ENCODE results near the gene LDLRAD2.

- TF ChIP-seq, protein P1, sequence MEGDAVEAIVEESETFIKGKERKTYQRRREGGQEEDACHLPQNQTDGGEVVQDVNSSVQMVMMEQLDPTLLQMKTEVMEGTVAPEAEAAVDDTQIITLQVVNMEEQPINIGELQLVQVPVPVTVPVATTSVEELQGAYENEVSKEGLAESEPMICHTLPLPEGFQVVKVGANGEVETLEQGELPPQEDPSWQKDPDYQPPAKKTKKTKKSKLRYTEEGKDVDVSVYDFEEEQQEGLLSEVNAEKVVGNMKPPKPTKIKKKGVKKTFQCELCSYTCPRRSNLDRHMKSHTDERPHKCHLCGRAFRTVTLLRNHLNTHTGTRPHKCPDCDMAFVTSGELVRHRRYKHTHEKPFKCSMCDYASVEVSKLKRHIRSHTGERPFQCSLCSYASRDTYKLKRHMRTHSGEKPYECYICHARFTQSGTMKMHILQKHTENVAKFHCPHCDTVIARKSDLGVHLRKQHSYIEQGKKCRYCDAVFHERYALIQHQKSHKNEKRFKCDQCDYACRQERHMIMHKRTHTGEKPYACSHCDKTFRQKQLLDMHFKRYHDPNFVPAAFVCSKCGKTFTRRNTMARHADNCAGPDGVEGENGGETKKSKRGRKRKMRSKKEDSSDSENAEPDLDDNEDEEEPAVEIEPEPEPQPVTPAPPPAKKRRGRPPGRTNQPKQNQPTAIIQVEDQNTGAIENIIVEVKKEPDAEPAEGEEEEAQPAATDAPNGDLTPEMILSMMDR (conservative IDR thresholded peaks at IDR 0.05; ENCODE audit: low read depth, low read length) = no peak
- no peak for TF ChIP-seq EZH2 (IDR thresholded peaks at IDR 0.05; ENCODE audit: borderline replicate concordance, low read depth, low read length, poor library complexity, severe bottlenecking)
Measured at GRCh38 chr1:21872445-21873079, 60.5 kb downstream of the LDLRAD2 start.
